Liver (tissue), 3 donors: ENCODE data around the gene UGT1A6.

Experiments
- EGR1 ChIP-seq, 2 donors: IDR thresholded peaks; 2 replicates each; pipeline ENCODE4 v1.6.1; 2016 to 2018; ENCODE audit warnings: antibody characterized with exemption in 2 of 2, low read depth in 2 of 2
- RAD21 ChIP-seq, 2 donors: IDR thresholded peaks; 2 replicates each; pipeline ENCODE4 v1.6.1; 2016; ENCODE audit warnings: antibody characterized with exemption in 2 of 2, mild to moderate bottlenecking in 2 of 2
- RXRA ChIP-seq, 2 donors: IDR thresholded peaks; 2 replicates each; pipeline ENCODE4 v1.6.1; 2017 to 2018; ENCODE audit warnings: antibody characterized with exemption in 2 of 2, mild to moderate bottlenecking in 1 of 2
- TF ChIP-seq, protein P1 (sequence below): fragments of 150-350 bp; IDR thresholded peaks from 2 replicates; pipeline ENCODE4 v1.5.1; 2017; ENCODE audit warnings: improper control_type of control experiment, low read depth, low read length; ENCODE audit not compliant: missing input control
- TF ChIP-seq, protein P2 (sequence below): IDR thresholded peaks from 2 replicates; pipeline ENCODE4 v1.6.1; 2016; ENCODE audit warnings: antibody characterized with exemption
- TF ChIP-seq, protein P3 (sequence below): IDR thresholded peaks from 2 replicates; pipeline ENCODE4 v1.6.1; 2016; ENCODE audit warnings: antibody characterized with exemption
- donor health status: healthy.
- donor health status: healthy.

GRCh38 chr2:233818639-233819621, 126.2 kb downstream of the UGT1A6 start:
- TF ChIP-seq, protein P1, sequence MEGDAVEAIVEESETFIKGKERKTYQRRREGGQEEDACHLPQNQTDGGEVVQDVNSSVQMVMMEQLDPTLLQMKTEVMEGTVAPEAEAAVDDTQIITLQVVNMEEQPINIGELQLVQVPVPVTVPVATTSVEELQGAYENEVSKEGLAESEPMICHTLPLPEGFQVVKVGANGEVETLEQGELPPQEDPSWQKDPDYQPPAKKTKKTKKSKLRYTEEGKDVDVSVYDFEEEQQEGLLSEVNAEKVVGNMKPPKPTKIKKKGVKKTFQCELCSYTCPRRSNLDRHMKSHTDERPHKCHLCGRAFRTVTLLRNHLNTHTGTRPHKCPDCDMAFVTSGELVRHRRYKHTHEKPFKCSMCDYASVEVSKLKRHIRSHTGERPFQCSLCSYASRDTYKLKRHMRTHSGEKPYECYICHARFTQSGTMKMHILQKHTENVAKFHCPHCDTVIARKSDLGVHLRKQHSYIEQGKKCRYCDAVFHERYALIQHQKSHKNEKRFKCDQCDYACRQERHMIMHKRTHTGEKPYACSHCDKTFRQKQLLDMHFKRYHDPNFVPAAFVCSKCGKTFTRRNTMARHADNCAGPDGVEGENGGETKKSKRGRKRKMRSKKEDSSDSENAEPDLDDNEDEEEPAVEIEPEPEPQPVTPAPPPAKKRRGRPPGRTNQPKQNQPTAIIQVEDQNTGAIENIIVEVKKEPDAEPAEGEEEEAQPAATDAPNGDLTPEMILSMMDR, result no peak
- TF ChIP-seq, protein P2, sequence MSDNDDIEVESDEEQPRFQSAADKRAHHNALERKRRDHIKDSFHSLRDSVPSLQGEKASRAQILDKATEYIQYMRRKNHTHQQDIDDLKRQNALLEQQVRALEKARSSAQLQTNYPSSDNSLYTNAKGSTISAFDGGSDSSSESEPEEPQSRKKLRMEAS, result no peak
- TF ChIP-seq RXRA (IDR thresholded peaks at IDR 0.05) (no peak), RAD21 (IDR thresholded peaks at IDR 0.05) (no peak), EGR1 (IDR thresholded peaks at IDR 0.05; ENCODE audit: low read depth in 2 of 2) (no peak)
- TF ChIP-seq, protein P3, sequence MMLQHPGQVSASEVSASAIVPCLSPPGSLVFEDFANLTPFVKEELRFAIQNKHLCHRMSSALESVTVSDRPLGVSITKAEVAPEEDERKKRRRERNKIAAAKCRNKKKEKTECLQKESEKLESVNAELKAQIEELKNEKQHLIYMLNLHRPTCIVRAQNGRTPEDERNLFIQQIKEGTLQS, result no peak
